ENCODE data around the gene GPC6.
"Not testable (repeated sequence)": the region's sequence is repeated elsewhere in the genome, so short reads cannot be mapped to it uniquely, and the experiment has no call there.

Gene GPC6

DNA sequence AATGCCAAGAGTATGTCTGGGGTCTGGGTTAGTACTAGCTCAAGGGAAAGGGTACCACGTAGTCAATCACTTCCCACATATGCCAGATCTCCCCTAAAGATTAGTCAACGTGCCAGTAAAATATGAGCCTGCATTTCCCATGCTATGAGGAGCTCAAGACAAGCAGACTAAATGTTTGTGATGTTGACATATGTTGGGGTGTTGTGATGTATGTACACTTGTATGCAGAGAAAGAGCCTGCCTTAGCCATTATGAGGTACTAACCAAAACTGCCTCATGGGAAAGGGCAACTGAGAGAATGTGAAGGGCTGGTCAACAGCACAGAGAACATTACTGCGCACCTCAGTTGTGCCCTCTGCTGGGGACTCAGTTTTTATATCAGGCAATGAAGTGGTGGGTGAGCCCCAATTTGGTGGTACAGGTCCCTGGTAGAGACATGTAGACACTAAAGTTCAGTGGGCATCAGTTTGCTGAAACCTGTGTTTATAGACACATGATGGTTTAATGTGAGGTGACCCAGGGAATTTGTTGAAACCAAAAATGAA, 965.9 kb downstream of the GPC6 start:
- DNase-seq: no peak

DNA sequence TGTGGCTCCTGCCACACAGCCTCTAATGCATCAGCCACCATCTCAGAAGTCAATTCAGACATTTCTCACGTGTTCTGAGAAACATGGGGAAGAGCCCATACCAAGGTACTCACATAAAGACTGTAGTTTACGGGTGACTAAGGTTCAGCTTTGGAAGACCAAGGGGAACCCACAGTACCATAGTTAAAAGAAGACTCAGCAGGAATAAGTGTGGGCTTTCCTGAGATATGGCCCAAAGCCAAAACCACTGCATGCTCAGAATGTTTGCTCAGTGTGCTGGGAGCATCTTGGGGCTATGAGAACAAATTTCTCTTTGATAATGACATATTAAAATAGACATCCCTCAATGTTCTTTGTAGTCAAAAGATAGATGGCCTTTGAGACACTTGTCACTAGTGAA, 969.1 kb downstream of the GPC6 start:
- DNase-seq: no peak

GRCh38 chr13:94196413-94196812, 969.8 kb downstream of the GPC6 start:
- DNase-seq: no peak

GRCh38 chr13:94198681-94199080, 972.1 kb downstream of the GPC6 start:
- DNase-seq: no peak

GRCh38 chr13:94199135-94199534, 972.5 kb downstream of the GPC6 start:
- DNase-seq: no peak

GRCh38 chr13:94201022-94201421, 974.4 kb downstream of the GPC6 start:
- DNase-seq: no peak

DNA sequence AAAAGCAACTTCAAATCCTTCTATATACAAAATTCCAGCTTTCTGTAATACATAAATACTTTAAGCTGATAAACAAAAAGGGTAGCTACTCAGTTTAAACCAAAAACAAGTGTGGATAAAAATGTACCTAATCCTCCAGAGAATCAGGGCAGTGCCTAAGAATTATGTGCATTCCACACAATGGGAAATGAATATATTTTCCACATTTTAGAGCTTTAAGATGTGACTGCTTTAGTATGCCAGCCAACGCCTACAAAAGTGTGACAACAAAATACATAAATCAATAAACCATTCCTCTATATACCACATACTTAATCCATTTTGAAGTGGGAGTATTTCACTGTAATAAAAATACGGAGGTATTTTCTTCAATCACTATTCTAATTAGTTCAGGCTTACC, 977.6 kb downstream of the GPC6 start:
- no peak for DNase-seq

- no peak for DNase-seq
Measured at GRCh38 chr13:94204946-94205345, 978.3 kb downstream of the GPC6 start.

DNA sequence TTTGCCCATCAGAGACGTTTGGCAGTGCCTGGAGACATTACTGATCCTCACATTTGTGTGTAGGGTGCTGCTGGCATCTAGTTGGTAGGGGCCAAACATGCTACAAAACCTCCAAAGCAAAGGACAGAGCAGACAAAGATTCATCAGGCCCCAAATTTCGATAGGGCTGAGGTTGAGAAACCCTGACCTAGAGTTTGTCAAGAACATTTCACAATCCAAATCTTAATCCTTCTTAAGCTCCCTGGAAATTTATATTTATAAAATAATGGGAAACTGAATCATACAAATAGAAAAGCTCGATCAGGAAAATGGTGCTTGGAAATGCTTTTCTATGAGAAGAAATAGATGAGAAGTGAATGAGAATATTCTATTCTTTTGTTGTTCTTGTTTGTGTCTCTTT, 979.3 kb downstream of the GPC6 start:
- no peak for DNase-seq

DNA sequence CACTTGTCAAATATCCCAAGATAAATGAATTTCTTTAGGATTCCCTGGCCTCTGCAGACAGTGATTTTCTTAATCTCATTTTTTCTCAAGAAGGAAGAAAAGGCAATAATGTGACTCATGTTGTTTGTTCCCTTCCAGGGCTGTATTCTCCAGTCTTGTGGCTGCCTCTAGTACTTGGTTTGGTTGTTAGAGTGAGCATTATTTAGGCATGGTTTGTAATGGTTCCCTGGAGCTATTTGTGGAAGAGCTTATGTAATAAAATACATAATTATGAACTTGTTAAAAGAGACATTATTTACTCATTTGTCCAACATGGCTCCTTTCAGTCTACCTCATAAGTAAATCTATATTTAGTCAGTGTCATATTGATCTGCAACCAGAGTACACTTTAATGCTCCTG, 982.5 kb downstream of the GPC6 start:
- no peak for DNase-seq

DNA sequence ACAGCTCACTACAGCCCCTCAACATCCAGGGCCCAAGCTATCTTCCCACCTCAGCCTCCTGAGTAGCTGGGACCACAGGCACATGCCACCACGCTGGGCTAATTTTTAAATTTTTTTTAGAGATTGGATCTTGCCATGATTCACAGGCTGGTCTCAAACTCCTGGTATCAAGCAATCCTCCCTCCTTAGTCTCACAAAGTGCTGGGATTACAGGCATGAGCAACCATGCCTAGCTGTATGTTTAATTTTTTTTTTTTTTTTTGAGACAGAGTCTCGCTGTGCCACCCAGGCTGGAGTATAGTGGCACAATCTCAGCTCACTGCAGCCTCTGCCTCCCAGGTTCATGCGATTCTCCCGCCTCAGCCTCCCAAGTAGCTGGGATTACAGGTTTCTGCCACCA, 983.3 kb downstream of the GPC6 start:
- not testable (repeated sequence) for DNase-seq

GRCh38 chr13:94210816-94211215, 984.2 kb downstream of the GPC6 start:
- no peak for DNase-seq

GRCh38 chr13:94212196-94212595, 985.6 kb downstream of the GPC6 start:
- no peak for DNase-seq

DNA sequence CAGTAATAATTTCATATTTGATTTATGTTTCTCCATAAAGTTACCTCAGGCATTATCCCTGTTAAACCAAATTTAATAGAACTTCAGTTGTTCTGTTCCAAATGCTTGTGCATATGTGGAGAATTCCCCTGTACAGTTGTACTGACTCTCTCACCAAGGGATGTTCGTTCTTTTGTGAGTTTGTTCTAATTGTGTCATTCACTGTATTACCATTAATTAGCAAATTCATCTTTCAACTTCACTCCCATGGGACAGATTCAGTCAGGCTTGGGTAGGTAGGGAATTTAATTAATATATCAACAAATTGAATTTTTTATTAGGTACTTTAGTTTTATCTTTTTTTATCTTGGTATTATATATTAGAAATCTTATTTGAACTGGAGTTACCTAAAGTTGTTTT, 987.5 kb downstream of the GPC6 start:
- DNase-seq: no peak

DNA sequence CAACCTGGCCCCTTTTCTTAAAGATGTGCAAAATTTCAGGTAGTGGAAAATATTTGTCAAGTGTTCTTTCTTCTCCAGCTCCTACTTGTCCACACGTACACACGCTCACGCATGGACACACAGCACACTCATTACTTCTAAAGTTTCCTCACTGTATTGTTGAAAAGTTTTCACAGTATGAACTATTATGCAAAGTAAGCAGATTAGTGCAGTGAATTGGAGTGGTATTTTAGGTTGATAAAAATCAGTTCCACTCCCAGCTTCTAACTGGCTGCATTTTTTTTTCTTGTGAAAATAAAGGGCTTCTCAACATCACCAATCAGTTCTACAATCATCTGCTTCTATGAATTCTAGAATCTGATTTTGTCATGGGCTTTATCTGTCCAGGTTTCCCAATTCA, 988.4 kb downstream of the GPC6 start:
- no peak for DNase-seq

- no peak for DNase-seq
Measured at GRCh38 chr13:94216476-94216875, 989.9 kb downstream of the GPC6 start.

GRCh38 chr13:94217370-94217769, 990.8 kb downstream of the GPC6 start:
- no peak for DNase-seq

- no peak for DNase-seq
Measured at GRCh38 chr13:94218537-94218936, 991.9 kb downstream of the GPC6 start.

DNA sequence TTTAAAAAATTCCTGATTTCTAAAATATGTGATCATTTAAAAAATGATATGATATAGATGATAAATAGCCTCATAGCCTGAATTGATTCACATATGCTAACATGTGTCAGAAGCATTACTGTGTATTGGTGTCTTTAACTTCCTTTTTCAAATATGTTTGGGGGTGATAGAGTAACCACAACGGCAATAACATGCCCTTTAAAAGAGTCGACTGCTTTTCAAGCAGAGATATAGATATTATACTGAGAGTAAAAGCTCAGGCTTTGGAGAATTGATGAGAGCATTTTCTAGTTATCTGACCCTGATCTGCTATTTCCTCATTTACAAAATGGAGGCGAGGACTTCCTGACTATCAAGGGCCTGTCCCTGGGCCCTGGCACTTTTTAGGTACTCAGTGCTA, 992.3 kb downstream of the GPC6 start:
- no peak for DNase-seq

DNA sequence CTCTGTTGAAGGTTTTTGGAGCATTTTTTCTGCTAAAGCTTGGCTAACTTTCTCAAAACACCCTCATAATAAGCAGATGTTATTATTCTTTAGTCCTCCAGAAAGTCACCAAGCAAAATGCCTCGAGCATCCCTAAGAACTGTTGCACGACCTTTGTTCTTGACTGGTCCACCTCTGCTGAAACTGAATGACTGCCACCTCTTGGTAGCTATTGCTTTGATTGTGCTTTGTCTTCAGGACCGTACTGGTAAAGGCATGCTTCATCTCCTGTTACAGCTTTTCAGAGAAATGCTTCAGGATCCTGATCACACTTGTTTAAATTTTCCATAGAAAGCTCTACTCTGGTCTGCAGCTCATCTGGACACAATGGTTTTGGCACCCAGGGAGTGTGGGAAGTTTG, 998.1 kb downstream of the GPC6 start:
- no peak for DNase-seq

DNA sequence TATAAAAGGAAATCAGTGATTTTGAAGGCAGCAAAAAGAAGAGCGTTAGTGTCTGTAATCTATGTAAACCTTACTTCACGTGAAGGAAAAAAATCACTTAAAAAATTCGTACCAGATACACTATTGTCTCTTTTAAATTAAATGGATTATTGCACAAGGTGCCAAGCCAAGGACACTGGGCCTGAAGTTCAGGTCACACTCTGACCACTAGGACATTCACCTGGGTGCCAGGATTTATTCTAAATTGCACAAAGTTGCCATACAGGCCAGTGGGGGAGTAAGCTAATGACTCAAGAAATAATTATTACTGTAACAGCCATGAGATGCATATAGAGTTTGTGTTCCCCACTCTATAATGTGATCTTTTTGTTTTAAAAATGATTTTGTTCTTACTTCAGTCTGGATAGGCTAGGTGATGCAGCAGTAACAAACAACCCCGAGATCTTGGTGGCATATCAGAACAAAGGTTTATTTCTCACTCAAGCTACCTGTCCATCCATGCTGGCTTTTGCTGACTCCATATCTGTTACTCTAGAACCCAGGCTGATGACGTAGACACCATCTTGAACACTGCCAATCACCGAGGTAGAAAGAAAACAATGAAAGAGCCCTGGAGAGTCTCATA, 1000.8 kb downstream of the GPC6 start:
- DNase-seq: no peak

DNA sequence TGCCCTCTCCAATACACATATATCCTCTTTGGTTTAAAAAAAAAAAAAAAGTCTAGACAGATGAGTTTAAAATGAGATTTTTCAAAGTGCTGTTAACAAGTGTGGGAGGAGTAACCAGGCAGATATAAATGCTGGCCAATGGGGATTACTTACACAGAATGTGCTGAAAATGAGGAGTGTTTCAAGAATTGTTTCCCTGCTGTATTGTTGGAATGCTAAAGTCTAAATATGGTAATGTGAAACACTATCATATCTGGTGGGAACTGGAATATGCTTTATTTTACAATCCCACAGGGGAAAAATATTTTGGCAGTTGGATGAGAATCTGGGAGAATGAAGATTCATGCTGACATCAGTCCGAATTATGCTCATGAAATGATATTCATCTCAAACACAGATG, 1002.2 kb downstream of the GPC6 start:
- no peak for DNase-seq

DNA sequence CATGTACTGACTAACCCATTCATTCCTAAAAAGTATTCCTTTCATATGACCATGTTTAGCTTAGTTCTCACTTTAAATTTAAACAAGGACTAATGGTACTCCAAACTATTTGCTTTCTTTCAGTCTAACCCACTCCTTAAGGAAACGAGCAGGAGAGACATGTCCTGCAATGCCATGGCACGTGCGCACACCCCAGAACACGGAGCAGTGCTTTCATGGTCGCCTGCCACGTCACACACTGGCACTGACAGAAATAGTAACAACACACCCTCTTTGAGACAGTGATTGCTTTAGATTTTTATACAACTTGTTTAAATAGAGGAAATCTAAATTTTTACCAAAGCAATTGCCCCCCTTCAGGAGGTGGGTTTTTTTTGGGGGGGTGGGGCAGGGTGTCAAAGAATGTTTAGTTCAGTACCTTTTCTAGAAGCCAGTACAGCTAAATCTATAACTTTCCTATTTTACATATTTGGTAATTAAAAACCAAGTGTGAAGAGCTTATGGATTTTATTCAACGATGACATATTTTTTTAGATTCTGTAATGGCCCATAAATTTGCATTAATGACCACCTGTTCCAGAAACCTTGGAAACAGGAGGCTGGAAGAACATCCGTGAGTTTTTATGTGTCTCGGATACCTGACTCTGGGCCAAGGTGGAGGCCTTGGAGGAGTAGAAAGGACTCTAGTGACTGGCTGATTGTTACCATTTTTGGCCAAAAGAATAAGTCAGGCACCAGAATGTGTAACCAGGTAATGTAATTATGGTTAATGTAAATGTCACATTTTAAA, 1005.7 kb downstream of the GPC6 start:
- no peak for DNase-seq

GRCh38 chr13:94232956-94233355, 1006.3 kb downstream of the GPC6 start:
- DNase-seq: no peak

- no peak for DNase-seq
Measured at GRCh38 chr13:94233401-94233800, 1006.8 kb downstream of the GPC6 start.
